HG03159 (cell line): ENCODE data around the gene MCF2L2.
A peak's percentile ranks its signal among the peaks of the same experiment; 100 is the strongest.
"Not testable (repeated sequence)": the region's sequence is repeated elsewhere in the genome, so short reads cannot be mapped to it uniquely, and the experiment has no call there.

Source experiments
- ATAC-seq: cut with Tn5 transposase; IDR thresholded peaks from one replicate; pipeline ENCODE4 v1.9.1; 2021; ENCODE audit warnings: mild to moderate bottlenecking, moderate library complexity; ENCODE audit not compliant: unreplicated experiment

Gene MCF2L2

DNA sequence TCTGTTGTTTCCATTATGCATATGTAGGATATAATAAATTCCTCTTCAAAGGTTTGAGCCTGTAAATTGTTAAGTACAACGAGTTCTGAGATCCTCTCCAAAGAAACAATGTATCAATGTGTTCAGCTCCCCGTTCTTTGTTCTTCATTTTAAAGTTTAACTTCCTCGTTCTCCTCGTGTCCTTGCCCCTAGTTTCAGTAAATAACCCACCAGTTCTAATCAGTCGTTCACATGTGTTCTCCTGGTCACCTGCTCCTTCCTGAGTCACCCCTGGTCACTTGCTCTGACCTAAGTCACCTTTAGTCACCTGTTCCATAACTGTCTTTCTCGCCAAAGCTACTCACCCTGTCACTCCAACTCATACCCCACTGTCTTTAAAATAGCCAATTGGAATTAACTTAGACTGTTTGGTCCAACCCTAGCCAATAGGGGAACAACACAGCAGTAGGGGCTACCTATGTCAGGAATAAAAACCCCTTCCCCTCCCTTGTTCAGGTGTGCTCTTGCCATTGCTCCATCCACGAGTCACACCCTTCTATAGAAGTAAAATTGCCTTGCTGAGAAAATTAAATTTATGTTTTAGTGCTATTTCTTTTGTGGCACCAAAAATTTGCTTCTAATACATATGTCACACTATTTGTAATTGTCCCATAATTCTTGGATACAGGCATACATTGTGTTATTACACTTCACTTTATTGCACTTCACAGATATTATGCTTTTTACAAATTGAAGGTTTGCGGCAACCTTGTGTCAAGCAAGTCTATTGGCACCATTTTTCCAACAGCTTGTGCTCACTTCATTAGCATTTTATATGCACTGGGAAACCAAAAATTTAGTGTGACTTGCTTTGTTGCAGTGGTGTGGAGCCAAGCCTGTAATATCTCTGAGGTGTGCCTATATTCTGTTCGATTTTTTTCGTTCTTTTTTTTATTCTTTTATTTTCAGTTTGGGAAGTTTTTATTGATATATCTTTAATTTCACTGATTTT is 15.3 kb upstream of the MCF2L2 start:
- ATAC-seq = no peak

DNA sequence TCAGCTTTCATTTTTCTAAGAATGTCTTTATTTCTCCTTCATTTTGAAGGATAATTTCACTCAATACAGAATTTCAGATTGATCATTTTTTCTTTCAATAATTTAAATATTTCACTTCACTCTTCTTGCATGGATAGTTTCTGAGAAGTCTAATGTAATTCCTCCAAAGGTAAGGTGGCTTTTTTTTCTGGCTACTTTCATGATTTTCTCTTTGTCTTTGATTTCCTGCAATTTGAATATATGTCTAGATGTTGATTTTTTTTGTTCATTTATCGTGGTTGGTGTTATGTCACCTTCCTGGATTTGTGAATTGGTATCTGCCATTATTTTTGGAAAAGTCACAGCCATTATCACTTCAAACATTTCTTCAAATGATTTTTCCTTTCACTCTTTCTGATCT is 14.6 kb upstream of the MCF2L2 start:
- no peak for ATAC-seq

- not testable (repeated sequence) for ATAC-seq
These were observed 12.1 kb upstream of the MCF2L2 start for GRCh38 chr3:183440521-183440920.

- ATAC-seq = no peak
These were observed 11.1 kb upstream of the MCF2L2 start for GRCh38 chr3:183439515-183439914.

DNA sequence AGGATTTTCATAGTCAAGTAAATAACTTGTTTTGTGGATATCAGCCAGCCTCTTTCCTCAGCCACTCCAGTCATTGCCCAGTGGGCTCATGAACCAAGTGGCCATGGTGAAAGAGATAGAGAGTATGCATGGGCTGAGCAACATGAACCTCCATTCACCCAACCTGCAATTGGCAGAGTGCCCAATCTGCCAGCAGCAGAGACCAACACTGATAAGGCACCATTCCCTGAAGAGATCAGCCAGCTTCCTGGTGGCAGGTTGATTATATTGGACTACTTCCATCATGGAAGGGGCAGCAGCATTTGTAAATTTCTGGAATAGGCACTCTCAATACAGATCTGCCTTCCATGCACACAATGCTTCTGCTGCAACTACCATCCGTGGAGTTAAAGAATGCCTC is 10.3 kb upstream of the MCF2L2 start:
- no peak for ATAC-seq

- ATAC-seq = no peak
These were observed 9.5 kb upstream of the MCF2L2 start for GRCh38 chr3:183437666-183438564.

DNA sequence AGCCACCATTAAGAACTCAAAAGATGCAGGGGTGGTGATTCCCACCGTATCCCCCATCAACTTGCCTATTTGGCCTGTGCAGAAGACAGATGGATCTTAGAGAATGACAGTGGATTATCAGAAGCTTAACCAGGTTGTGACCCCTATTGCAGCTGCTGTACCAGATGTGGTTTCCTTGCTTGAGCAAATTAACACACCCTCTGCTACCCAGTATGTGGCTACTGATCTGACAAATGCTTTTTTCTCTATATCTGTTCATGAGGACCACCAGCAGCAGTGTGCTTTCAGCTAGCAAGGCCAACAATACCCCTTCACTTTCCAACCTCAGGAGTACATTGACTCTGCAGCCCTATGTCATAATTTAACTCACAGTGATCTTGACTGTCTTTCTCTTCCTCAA is 8.6 kb upstream of the MCF2L2 start:
- ATAC-seq = no peak

DNA sequence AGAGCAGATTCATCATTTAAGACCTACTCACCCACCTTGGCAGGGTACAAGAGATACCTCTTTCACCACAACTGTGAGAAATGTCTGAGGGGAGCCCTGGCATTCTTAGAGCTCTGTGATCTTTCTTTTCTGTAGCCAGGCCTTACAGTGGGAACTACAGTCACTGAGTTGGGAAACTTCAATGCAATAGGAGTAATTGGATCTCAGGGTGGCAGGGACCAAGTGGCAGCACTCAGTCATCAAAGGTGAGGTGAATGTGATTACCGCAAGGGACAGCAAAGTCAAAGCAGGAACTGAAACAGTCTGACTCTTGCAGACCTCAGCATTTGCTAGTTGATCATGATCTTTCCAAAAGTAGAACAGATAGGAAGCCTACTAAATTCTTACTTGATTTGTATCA is 7.2 kb upstream of the MCF2L2 start:
- peak; percentile 96 for ATAC-seq

DNA sequence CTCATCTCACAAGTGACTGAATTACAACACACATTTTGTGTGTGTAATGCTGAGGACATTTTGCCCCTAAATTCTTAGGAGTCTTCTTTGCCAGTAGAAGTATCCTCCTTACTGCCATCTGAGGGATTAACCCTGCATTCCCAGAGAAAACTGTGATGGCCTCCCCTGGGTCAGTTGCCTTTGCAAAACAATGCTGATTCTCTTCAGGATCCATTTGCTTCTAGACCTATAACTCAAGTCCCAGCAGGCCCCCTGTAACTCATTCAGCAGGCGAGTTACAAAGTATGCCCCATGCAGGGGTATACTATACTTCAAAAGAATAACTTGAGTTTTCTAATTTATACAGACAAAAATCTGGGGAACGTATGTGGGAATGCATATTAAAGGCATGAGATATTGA is 6.6 kb upstream of the MCF2L2 start:
- no peak for ATAC-seq

- no peak for ATAC-seq
These were observed 6.1 kb upstream of the MCF2L2 start for GRCh38 chr3:183434503-183434902.

GRCh38 chr3:183430325-183430957 is 2.0 kb upstream of the MCF2L2 start:
- no peak for ATAC-seq

GRCh38 chr3:183427876-183428446 is 458 bp downstream of the MCF2L2 start:
- peak; percentile 36 for ATAC-seq

- ATAC-seq = no peak
These were observed 1.1 kb downstream of the MCF2L2 start for GRCh38 chr3:183427196-183427875.

DNA sequence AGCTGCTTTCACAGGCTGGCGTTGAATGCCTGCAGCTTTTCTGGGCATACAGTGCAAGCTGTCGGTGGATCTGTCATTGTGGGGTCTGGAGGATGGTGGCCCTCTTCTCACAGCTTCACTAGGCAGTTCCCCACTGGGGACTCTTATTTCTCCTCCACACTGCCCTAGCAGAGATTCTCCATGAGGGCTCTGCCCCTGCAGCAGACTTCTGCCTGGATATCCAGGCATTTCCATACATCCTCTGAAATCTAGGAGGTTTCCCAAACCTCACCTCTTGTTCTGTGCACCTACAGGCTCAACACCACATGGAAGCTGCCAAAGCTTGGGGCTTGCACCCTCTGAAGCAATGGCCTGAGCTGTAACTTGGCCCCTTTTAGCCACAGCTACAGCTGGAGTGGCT is 9.6 kb downstream of the MCF2L2 start:
- not testable (repeated sequence) for ATAC-seq

DNA sequence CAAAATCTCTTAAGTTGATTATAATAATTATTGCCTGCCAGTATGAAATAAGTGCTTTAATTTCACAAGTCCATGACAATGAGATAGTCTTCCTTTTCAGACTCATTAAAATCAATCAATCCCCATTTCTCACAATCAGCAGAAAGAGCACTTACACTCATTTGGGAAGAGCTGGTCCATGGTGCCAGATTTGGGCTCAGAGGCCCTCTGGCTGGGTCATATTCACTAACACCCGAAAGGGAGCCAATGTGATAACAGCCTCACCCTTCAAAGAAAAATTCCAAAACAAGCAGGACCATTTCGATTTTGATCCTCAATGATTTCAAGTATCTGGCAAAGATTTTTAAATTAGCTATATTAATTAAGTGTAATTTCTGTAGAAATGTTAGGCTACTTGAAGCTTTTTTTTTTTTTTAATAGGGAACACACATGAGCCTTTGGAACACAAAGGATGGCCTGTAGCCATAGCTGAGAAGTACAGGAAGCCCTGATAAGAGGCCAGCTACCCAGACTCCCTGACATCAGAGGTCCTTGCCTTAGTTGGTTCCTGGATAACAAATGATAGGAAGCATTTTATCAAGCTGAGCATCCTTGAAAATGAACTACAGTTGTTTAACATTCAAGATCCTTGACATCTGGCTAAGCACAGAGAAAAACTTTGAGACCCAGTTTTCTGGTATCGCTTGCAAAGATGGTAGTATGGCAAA is 17.1 kb downstream of the MCF2L2 start:
- ATAC-seq = no peak

- no peak for ATAC-seq
These were observed 17.7 kb downstream of the MCF2L2 start for GRCh38 chr3:183410759-183411158.

GRCh38 chr3:183410280-183410679 is 18.1 kb downstream of the MCF2L2 start:
- ATAC-seq = no peak

DNA sequence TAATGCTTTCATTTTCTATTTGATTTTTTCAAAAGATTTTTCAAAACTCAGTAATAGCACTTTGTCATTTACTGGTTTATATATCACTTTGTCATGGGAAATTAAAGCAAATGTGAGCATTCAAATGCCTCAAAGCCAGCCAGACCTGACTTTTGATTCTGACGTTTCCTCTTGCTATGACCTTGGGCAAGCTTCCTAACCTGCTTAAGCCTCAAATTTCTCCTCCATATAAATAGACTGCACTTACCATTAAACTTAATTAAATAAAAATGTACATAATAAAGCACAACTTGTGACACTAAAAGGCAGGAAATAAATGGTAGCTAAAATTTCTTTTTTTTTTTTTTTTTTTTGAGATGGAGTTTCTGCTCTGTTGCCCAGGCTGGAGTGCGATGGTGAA is 19.2 kb downstream of the MCF2L2 start:
- no peak for ATAC-seq

- no peak for ATAC-seq
These were observed 26.7 kb downstream of the MCF2L2 start for GRCh38 chr3:183401678-183402077.

GRCh38 chr3:183400352-183400751 is 28.1 kb downstream of the MCF2L2 start:
- ATAC-seq = no peak
